Bronchial epithelial cell (primary cell): ENCODE results near the gene TMEM132C. TPM values are rescaled to one million over a fixed set of nuclear protein-coding genes. Genes with fewer than 3 reads are reported as not detected.

Experiments
- DNase-seq: peaks from one replicate; pipeline ENCODE4 v3.0.0-alpha.2; 2010; ENCODE audit warnings: low read depth
- FAIRE-seq: peaks from 2 replicates; lab custom pipeline; 2011; peaks lifted over from hg19 to GRCh38; lab: Jason Lieb, UNC
- H3K27me3 ChIP-seq: 2 replicates; pipeline ENCODE4 v1.5.1; 2011; ENCODE audit warnings: low read length; ENCODE audit not compliant: control insufficient read depth, insufficient read depth
- H3K36me3 ChIP-seq: 2 replicates; pipeline ENCODE4 v1.5.1; 2011; ENCODE audit warnings: low read length; ENCODE audit not compliant: control insufficient read depth, insufficient read depth
- H3K4me3 ChIP-seq: 2 replicates; pipeline ENCODE4 v1.5.1; 2011; ENCODE audit warnings: mild to moderate bottlenecking, low read depth, low read length, control low read depth
- total RNA-seq: library from RNA; depleted of rRNA; stranded (reverse); fragments of >200 nt; gene quantifications from 2 replicates; pipeline ENCODE4 v1.2.1, GENCODE V29; 2014
- TF ChIP-seq, protein P1 (sequence below): IDR thresholded peaks from 2 replicates; pipeline ENCODE4 v1.5.1; 2011; ENCODE audit warnings: mild to moderate bottlenecking, moderate library complexity, low read length, control low read depth, inconsistent platforms; ENCODE audit not compliant: insufficient read depth, severe bottlenecking

Gene TMEM132C
- total RNA-seq, 1 donor from 2014 or later, result not detected

DNA sequence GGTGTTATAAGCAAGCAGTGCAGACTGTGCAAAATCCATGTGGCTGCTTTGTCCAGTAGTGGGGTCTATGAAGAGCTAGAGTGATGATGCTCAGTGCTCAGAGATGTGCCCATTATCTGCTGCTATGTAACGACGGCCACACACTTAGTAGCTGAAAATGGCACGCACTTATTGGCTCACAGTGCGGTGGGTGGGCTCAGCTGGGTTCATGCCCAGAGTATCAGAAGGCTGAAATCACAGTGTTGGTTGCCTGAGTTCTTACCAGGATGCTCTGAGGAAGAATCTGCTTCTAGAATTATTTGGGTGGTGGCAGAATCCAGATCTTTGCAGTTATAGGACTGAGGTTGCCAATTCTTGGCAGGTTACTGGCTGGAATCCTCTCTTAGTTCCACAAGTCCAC is 432.1 kb downstream of the TMEM132C start:
- DNase-seq (no peak), FAIRE-seq (no peak)
- no peaks in the 10 kb centered on the region for H3K27me3 ChIP-seq
- H3K36me3 ChIP-seq, result no peaks in the 10 kb centered on the region
- TF ChIP-seq, protein P1, sequence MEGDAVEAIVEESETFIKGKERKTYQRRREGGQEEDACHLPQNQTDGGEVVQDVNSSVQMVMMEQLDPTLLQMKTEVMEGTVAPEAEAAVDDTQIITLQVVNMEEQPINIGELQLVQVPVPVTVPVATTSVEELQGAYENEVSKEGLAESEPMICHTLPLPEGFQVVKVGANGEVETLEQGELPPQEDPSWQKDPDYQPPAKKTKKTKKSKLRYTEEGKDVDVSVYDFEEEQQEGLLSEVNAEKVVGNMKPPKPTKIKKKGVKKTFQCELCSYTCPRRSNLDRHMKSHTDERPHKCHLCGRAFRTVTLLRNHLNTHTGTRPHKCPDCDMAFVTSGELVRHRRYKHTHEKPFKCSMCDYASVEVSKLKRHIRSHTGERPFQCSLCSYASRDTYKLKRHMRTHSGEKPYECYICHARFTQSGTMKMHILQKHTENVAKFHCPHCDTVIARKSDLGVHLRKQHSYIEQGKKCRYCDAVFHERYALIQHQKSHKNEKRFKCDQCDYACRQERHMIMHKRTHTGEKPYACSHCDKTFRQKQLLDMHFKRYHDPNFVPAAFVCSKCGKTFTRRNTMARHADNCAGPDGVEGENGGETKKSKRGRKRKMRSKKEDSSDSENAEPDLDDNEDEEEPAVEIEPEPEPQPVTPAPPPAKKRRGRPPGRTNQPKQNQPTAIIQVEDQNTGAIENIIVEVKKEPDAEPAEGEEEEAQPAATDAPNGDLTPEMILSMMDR, result no peak
- H3K4me3 ChIP-seq, result no peak overlapping the region

DNA sequence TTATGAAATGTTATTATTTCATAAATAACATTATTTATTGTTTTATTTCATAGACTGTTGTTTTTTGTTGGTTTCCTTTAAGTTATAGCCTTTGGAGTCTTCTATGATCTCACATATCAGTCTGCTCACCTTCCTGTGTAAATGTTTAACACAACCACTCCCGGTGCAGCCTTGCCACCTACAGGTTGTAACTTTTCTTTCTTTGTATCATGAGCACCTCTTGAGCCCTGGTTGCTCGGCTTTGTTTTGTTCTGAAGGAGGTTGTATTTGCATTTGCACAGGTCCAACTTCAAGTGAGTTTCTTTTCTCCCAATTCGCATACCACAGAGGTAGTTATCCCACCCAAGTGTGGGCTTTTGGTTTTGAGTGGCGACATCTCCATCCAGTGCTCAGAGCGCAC is 435.4 kb downstream of the TMEM132C start:
- Histone ChIP-seq H3K4me3 (no peak overlapping the region), H3K27me3 (no peaks in the 10 kb centered on the region), H3K36me3 (no peaks in the 10 kb centered on the region)
- DNase-seq (no peak), FAIRE-seq (no peak)
- TF ChIP-seq, protein P1, result no peak

DNA sequence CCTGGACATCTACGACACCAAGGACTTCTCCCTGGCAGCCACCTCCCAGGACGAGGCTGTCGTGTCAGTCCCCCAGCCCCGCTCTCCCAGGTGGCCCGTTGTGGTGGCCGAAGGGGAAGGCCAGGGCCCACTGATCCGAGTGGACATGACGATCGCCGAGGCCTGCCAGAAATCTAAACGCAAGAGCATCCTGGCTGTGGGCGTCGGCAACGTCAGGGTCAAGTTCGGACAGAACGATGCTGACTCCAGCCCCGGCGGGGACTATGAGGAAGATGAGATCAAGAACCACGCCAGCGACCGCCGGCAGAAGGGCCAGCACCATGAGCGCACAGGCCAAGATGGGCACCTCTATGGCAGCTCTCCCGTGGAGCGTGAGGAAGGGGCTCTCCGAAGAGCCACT is 438.2 kb downstream of the TMEM132C start:
- Histone ChIP-seq H3K4me3 (no peak overlapping the region), H3K36me3 (no peaks in the 10 kb centered on the region), H3K27me3 (no peaks in the 10 kb centered on the region)
- FAIRE-seq (no peak), DNase-seq (no peak)
- TF ChIP-seq, protein P1, result no peak

DNA sequence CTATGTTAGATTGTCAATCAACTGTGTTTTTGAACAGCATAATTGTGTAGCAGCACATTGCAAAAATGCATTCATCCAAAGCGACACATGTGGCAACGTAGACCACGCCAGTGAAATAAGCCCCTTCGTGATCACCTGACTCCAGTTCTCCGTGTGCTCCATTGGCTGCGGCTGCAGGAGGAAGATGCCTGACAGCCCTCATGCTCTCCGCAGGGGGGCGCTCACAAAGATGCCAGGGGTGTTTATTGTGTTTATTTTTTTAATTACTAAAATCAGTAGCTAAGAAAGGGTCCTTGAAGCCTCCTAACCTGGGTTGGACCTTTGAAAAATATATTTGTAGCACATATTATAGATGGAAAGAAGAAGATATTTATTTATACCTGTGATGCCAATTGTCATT is 440.5 kb downstream of the TMEM132C start:
- DNase-seq, result no peak
- TF ChIP-seq, protein P1, result no peak

DNA sequence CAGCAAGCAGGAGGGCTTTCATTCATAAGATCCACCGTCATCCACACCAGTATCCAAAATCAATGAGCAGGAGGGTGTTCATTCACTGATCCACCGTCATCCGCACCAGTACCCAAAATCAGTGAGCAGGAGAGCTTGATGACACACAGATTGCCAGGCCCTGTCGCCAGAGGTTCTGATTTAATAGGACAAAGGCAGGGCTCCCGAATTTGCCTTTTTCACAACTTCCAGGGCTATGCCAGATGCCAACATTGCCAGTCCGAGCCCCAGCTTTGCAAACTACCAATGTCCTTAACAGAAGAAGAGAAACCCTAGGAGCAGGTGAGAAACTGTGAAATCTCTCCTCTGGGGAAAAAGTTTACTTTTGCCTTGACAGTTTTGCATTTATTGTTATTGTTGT is 441.8 kb downstream of the TMEM132C start:
- no peaks in the 10 kb centered on the region for H3K27me3 ChIP-seq
- DNase-seq, result no peak
- H3K36me3 ChIP-seq, result no peaks in the 10 kb centered on the region
- FAIRE-seq, result no peak
- TF ChIP-seq, protein P1, result no peak
- no peak overlapping the region for H3K4me3 ChIP-seq

More for the DNA sequence above, 440.5 kb downstream of the TMEM132C start:
- Histone ChIP-seq H3K4me3 (no peak overlapping the region), H3K27me3 (no peaks in the 10 kb centered on the region), H3K36me3 (no peaks in the 10 kb centered on the region)
- FAIRE-seq, result no peak

DNA sequence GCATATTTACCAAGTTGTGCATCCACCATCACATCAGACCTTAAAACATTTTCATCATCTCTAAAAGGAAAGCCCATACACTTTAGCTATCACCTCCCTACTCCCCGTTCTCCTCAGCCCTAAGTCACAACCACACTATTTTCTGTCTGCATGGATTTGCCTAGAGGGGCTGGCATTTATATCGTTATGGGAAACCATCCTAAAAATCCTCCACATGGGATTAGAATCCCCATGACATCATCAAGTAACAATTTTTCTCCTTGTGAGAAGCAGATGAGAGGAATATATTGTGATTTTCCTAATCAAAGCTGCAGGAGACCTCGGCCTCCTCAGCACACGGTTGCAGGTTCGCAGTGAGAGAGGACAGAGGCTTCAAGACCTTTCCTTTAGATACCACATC is 442.7 kb downstream of the TMEM132C start:
- H3K36me3 ChIP-seq, result no peaks in the 10 kb centered on the region
- no peak for FAIRE-seq
- DNase-seq, result no peak
- H3K27me3 ChIP-seq, result no peaks in the 10 kb centered on the region
- H3K4me3 ChIP-seq, result no peak overlapping the region
- TF ChIP-seq, protein P1, result no peak
